ENCODE measurements around the gene BPNT1. TPM values are rescaled to one million over a fixed set of nuclear protein-coding genes. Genes with fewer than 3 reads are reported as not detected.
A peak's percentile ranks its signal among the peaks of the same experiment; 100 is the strongest.

BPNT1 gene
- total RNA-seq, 6 experiments from 2014 or later, result 13.6 to 26.1 (median 16.8) TPM

- intact Hi-C loops (cut with DNase I), result no loop called here
- ATAC-seq (peak in 2 of 4 donors; percentile 5 to 49), DNase-seq (no peak)
- Histone ChIP-seq H3K9me3 (no peaks in the 10 kb centered on the region), H3K27me3 (no peaks in the 10 kb centered on the region), H3K4me3 (peak overlapping the region; percentile 66 to 90 (median 81)), H3K27ac (peak overlapping the region; percentile 18 to 71 (median 68)), H3K4me1 (peaks cover 0 to 12% (median 0%) of the 10 kb centered on the region in 4 donors), H3K36me3 (peaks cover 0 to 4% (median 0%) of the 10 kb centered on the region in 4 donors)
- TF ChIP-seq CTCF (IDR thresholded peaks at IDR 0.05) (no peak), POLR2A (IDR thresholded peaks at IDR 0.05) (no peak)
- 20% methylated on average over 17 of the region's 17 CpGs for WGBS (ENCODE audit: insufficient coverage, low coverage, low lambda C conversion rate, missing lambda C conversion rate)
Observed at GRCh38 chr1:220045356-220046051, 44.1 kb downstream of the BPNT1 start.

- 75% methylated on average over 4 of the region's 4 CpGs for WGBS (ENCODE audit: insufficient coverage, low coverage, low lambda C conversion rate, missing lambda C conversion rate)
- no peaks in the 10 kb centered on the region for H3K27me3 ChIP-seq
- peak overlapping the region in 2 of 3 donors; percentile 66 to 90 for H3K4me3 ChIP-seq
- intact Hi-C loops (cut with DNase I), result no loop called here
- TF ChIP-seq POLR2A (IDR thresholded peaks at IDR 0.05), result no peak
- TF ChIP-seq CTCF (IDR thresholded peaks at IDR 0.05), result no peak
- DNase-seq (no peak), ATAC-seq (no peak)
- peaks cover 0 to 12% (median 0%) of the 10 kb centered on the region in 4 donors for H3K4me1 ChIP-seq
- H3K27ac ChIP-seq, result no peak overlapping the region
- peaks cover 0 to 5% (median under 1%) of the 10 kb centered on the region in 4 donors for H3K36me3 ChIP-seq
- no peaks in the 10 kb centered on the region for H3K9me3 ChIP-seq
Observed at GRCh38 chr1:220044678-220045355, 44.8 kb downstream of the BPNT1 start.

- TF ChIP-seq CTCF (IDR thresholded peaks at IDR 0.05), result no peak
- no peak for TF ChIP-seq POLR2A (IDR thresholded peaks at IDR 0.05)
- peaks cover 0 to 12% (median 0%) of the 10 kb centered on the region in 4 donors for H3K4me1 ChIP-seq
- no peaks in the 10 kb centered on the region for H3K9me3 ChIP-seq
- no peak overlapping the region for H3K27ac ChIP-seq
- peaks cover 0 to 17% (median 6%) of the 10 kb centered on the region in 4 donors for H3K36me3 ChIP-seq
- ATAC-seq, result no peak
- H3K27me3 ChIP-seq, result no peaks in the 10 kb centered on the region
- intact Hi-C loops (cut with DNase I), result no loop called here
- 52% methylated on average over 2 of the region's 2 CpGs for WGBS (ENCODE audit: insufficient coverage, low coverage, low lambda C conversion rate, missing lambda C conversion rate)
- no peak for DNase-seq
- no peak overlapping the region for H3K4me3 ChIP-seq
Observed at GRCh38 chr1:220043646-220044045, 45.9 kb downstream of the BPNT1 start.

GRCh38 chr1:220040028-220040596 is 49.5 kb downstream of the BPNT1 start:
- Histone ChIP-seq H3K4me3 (no peak overlapping the region), H3K4me1 (peaks cover 0 to 8% (median 0%) of the 10 kb centered on the region in 4 donors), H3K9me3 (no peaks in the 10 kb centered on the region), H3K27me3 (no peaks in the 10 kb centered on the region), H3K36me3 (peaks cover 0 to 21% (median 6%) of the 10 kb centered on the region in 4 donors), H3K27ac (no peak overlapping the region)
- intact Hi-C loops (cut with DNase I), result no loop called here
- TF ChIP-seq POLR2A (IDR thresholded peaks at IDR 0.05), result no peak
- TF ChIP-seq CTCF (IDR thresholded peaks at IDR 0.05), result no peak
- no peak for DNase-seq
- 97% methylated on average over 5 of the region's 5 CpGs for WGBS (ENCODE audit: insufficient coverage, low coverage, low lambda C conversion rate, missing lambda C conversion rate)
- ATAC-seq, result no peak
